AML-193 (cell line): Measurements from ENCODE around the gene SCAANT1.

Source experiments
- DNase-seq, 2 experiments: peaks; one replicate each; lab custom pipeline; 2025; lab: John Stamatoyannopoulos, UW

The SCAANT1 gene

DNA sequence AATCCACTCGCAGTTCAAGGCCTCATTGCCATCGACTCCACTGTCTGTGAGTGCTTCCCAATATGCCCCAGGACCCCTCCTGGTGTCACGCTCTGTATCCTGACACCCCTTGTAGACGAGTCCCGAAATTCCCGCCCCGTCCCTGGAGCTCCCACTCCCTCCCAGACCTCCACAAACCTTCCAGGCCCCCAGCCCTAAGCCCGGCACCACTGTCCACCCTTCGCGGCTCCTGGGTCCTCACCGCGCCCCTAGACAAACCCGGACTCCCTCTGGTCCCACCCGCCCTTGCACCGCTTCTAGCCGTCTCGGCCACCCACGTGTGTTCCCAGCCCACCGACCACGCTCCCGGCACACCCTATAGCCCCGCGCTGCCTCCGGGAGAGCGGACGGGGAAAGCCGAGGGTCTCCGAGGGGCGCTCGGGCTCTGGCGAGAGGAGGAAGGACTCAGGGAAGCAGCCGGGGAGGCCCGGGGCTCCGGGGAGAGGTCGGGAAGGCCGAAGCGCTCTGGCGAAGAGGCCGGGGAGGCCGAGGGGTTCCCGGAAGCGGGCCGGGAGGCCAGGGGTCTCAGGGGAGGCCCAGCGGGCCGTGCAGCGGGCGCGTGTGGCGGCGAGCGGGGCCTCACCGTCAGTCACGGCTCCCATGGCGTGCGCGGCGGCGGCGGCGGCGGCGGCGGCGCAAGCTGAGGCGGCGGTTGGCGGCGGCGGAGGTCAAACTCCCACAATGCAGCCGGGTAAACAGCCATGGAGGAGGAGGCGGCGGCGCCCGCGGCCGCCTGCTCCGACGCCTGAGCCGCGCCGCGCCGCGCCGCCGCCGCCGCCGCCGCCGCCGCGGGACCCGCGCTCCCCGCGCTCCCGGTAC lies 48.8 kb downstream of the SCAANT1 start, which contains the start of the genes ATXN7 and THOC7:
TSS of gene ATXN7 (plus strand) at position 718 of the 858 bp plus-strand sequence. CDS start 48,732 bp downstream, outside the sequence.
TSS of gene THOC7 (minus strand) at position 656 of the 858 bp plus-strand sequence. CDS start at position 641, 15 bp downstream.
- DNase-seq: peak; percentile 57 to 59

- DNase-seq: no peak
These were observed 49.4 kb downstream of the SCAANT1 start for GRCh38 chr3:63862804-63863149.
